ENCODE data around the gene EHMT1. TPM values are rescaled to one million over a fixed set of nuclear protein-coding genes. Genes with fewer than 3 reads are reported as not detected.

The EHMT1 gene
- total RNA-seq, 1 experiment from 2014 or later = 112 TPM

DNA sequence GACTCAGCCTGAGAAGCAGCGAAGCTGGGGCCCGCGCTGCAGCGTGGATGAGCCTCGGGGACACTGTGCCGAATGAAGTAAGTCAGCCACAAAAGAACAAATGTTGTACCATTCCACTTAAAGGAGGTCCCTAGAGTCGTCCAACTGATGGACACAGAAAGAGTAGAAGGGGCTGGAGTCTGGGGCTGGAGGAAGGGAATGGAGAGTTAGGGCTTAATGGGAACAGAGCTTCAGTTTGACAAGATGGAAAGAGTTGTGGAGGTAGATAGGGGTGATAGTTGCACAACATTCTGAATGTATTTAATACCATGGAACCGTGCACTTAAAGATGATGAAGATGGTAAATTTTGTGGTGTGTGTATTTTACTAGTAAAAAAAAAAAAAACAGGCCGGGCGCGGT, 119.9 kb downstream of the EHMT1 start:
- no peak overlapping the region for H3K4me3 Mint-ChIP-seq
- no peak overlapping the region for H3K4me2 ChIP-seq (ENCODE audit: insufficient read depth, insufficient read length, low read length)
- no peak overlapping the region for H2BK12ac ChIP-seq (ENCODE audit: insufficient read length, low read depth, low read length)
- H3K27ac Mint-ChIP-seq = peak overlapping the region in 1 of 3 experiments; percentile 46; a peak in 3 of 7 replicates
- no peak overlapping the region for H3K27ac ChIP-seq (ENCODE audit: insufficient read length, low read depth, low read length)
- H4K91ac ChIP-seq (ENCODE audit: insufficient read length, low read depth, low read length) = no peak overlapping the region
- no peak overlapping the region for H2BK5ac ChIP-seq (ENCODE audit: insufficient read length, low read length)
- H3K27me3 ChIP-seq (ENCODE audit: insufficient read depth, low read length) = no peaks in the 10 kb centered on the region; the same call in 1 of the 2 replicates
- no peaks in the 10 kb centered on the region for H3K79me2 ChIP-seq (ENCODE audit: insufficient read depth, low read length)
- no peak overlapping the region for H3K4ac ChIP-seq (ENCODE audit: low read depth, low read length)
- H3K14ac ChIP-seq (ENCODE audit: insufficient read depth, low read length) = no peak overlapping the region
- no peak overlapping the region for H3K18ac ChIP-seq (ENCODE audit: insufficient read length, low read depth, low read length)
- no peak for DNase-seq
- no peaks in the 10 kb centered on the region; a peak in 1 of 5 replicates for H3K9me3 Mint-ChIP-seq
- no peaks in the 10 kb centered on the region for H4K20me1 ChIP-seq (ENCODE audit: control insufficient read depth, insufficient read depth, insufficient read length)
- H3K9me3 ChIP-seq (ENCODE audit: control insufficient read depth, low read depth, low read length) = no peaks in the 10 kb centered on the region
- H3K79me1 ChIP-seq (ENCODE audit: insufficient read depth, low read depth, low read length, poor library complexity, severe bottlenecking) = no peaks in the 10 kb centered on the region
- no peak overlapping the region for H3T11ph ChIP-seq (ENCODE audit: low read length)
- H4K8ac ChIP-seq (replicated peaks; ENCODE audit: insufficient read length, low read depth, low read length) = no peak overlapping the region
- H3K56ac ChIP-seq (ENCODE audit: insufficient read length, low read depth, low read length) = no peak overlapping the region
- H3K23me2 ChIP-seq (ENCODE audit: insufficient read length, low read depth, low read length, poor library complexity, severe bottlenecking) = no peaks in the 10 kb centered on the region
- peaks cover 33 to 61% (median 50%) of the 10 kb centered on the region in 3 experiments for H3K36me3 Mint-ChIP-seq (ENCODE audit: insufficient read depth in 1 of 3, low read depth in 3 of 3)
- WGBS (ENCODE audit: extremely low coverage, insufficient read length, low lambda C conversion rate) = no CpG with 5 or more reads among the region's 11 CpGs
- no peak overlapping the region for H2BK20ac ChIP-seq (ENCODE audit: low read depth, low read length, poor library complexity, severe bottlenecking)
- TF ChIP-seq, protein P1, sequence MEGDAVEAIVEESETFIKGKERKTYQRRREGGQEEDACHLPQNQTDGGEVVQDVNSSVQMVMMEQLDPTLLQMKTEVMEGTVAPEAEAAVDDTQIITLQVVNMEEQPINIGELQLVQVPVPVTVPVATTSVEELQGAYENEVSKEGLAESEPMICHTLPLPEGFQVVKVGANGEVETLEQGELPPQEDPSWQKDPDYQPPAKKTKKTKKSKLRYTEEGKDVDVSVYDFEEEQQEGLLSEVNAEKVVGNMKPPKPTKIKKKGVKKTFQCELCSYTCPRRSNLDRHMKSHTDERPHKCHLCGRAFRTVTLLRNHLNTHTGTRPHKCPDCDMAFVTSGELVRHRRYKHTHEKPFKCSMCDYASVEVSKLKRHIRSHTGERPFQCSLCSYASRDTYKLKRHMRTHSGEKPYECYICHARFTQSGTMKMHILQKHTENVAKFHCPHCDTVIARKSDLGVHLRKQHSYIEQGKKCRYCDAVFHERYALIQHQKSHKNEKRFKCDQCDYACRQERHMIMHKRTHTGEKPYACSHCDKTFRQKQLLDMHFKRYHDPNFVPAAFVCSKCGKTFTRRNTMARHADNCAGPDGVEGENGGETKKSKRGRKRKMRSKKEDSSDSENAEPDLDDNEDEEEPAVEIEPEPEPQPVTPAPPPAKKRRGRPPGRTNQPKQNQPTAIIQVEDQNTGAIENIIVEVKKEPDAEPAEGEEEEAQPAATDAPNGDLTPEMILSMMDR (conservative IDR thresholded peaks at IDR 0.05) = no peak
- H2AK5ac ChIP-seq (ENCODE audit: insufficient read length, low read length) = no peak overlapping the region
- no peak overlapping the region for H3K23ac ChIP-seq (ENCODE audit: insufficient read length, low read depth, low read length)
- no peak overlapping the region for H2BK15ac ChIP-seq (ENCODE audit: low read depth, low read length)
- H3K27me3 Mint-ChIP-seq (ENCODE audit: low read depth) = no peaks in the 10 kb centered on the region
- H2BK120ac ChIP-seq (ENCODE audit: low read depth, low read length, poor library complexity, severe bottlenecking) = no peak overlapping the region
- H3K9ac ChIP-seq (ENCODE audit: extremely low read depth, insufficient read length, low read length) = no peak overlapping the region
- H3K4me1 Mint-ChIP-seq = peaks cover 19 to 20% of the 10 kb centered on the region in 2 experiments; a peak in 3 of 4 replicates
- H3K4me1 ChIP-seq (ENCODE audit: insufficient read depth, low read length) = no peaks in the 10 kb centered on the region
- H4K5ac ChIP-seq (ENCODE audit: insufficient read length, low read depth, low read length) = no peak overlapping the region
- H2AFZ ChIP-seq (ENCODE audit: low read length) = no peak overlapping the region

Data from H9 (cell line).